ENCODE data around the gene HSD17B11. TPM values are rescaled to one million over a fixed set of nuclear protein-coding genes. Genes with fewer than 3 reads are reported as not detected.

Gene HSD17B11
- total and polyA plus RNA-seq, 11 donors, result 6.6 to 28.0 (median 15.8) TPM

DNA sequence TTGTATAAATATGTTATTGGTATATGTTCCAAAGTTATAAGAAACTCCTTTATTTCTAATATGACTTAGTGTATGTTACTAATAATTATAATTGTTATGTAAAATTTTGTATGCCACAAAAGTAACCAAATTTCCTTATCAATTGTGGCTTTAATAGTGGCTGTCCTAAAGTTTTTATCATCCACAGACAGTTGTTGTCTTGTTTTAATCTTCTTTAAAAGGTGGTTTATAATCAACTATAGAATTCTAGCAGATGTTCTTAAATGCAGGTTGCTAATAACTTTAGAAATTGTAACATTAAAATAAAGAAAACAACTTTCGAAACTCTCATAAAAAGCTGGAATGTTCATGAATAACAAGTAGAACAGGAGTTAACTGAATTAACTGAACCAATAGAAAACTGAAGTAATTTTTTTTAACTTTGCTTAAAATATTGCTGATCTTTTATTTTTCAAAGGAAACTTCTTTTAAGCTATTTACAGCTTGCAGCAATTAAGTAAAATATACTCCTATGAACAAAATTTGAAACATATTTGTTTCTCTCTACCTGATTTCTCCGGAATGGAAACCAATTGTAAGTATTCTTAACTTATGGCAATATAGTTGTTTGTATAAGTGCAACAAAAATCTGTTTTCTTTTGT, 24.3 kb downstream of the HSD17B11 start:
- Histone ChIP-seq H3K27me3 (no peaks in the 10 kb centered on the region), H3K36me3 (peaks cover 0 to 87% (median 64%) of the 10 kb centered on the region in 9 donors), H3K4me1 (peaks cover 0 to 12% (median 2%) of the 10 kb centered on the region in 12 donors), H3K9me3 (no peaks in the 10 kb centered on the region), H3K4me3 (no peak overlapping the region), H3K27ac (no peak overlapping the region)
- intact Hi-C loops (cut with DNase I), result loop anchor here in 1 of 10 donors (10.0 kb wide), 1 partner anchor 478 kb away; no protein-coding TSS in a partner anchor
- TF ChIP-seq POLR2A (IDR thresholded peaks at IDR 0.05), result no peak
- no peak for TF ChIP-seq CTCF (IDR thresholded peaks at IDR 0.05)
- ATAC-seq (no peak), DNase-seq (no peak)
- WGBS, 4 donors, result 48 to 99% (median 84%) methylated on average over 2 of the region's 2 CpGs

- Histone ChIP-seq H3K27ac (no peak overlapping the region), H3K4me3 (no peak overlapping the region), H3K27me3 (no peaks in the 10 kb centered on the region), H3K4me1 (peaks cover 0 to 10% (median 1%) of the 10 kb centered on the region in 12 donors), H3K9me3 (no peaks in the 10 kb centered on the region), H3K36me3 (peaks cover 0 to 90% (median 62%) of the 10 kb centered on the region in 9 donors)
- TF ChIP-seq POLR2A (IDR thresholded peaks at IDR 0.05) (no peak), CTCF (IDR thresholded peaks at IDR 0.05) (no peak)
- intact Hi-C loops (cut with DNase I), result loop anchor here in 1 of 10 donors (10.0 kb wide), 1 partner anchor 479 kb away; no protein-coding TSS in a partner anchor
- ATAC-seq, result no peak
- no peak for DNase-seq
- 58 to 67% (median 61%) methylated on average over 1 of the region's 1 CpG for WGBS, 4 donors
Observed at GRCh38 chr4:87365348-87365747, 25.6 kb downstream of the HSD17B11 start.

GRCh38 chr4:87363552-87363951, 27.4 kb downstream of the HSD17B11 start:
- WGBS, 4 donors, result 96 to 99% (median 98%) methylated on average over 2 of the region's 2 CpGs
- Histone ChIP-seq H3K27ac (no peak overlapping the region), H3K9me3 (no peaks in the 10 kb centered on the region), H3K27me3 (no peaks in the 10 kb centered on the region), H3K4me1 (no peaks in the 10 kb centered on the region), H3K36me3 (peaks cover 0 to 92% (median 67%) of the 10 kb centered on the region in 9 donors), H3K4me3 (no peak overlapping the region)
- no peak for TF ChIP-seq POLR2A (IDR thresholded peaks at IDR 0.05)
- no peak for TF ChIP-seq CTCF (IDR thresholded peaks at IDR 0.05)
- DNase-seq, result no peak
- intact Hi-C loops (cut with DNase I), result loop anchor here in 1 of 10 donors (10.0 kb wide), 1 partner anchor 481 kb away; no protein-coding TSS in a partner anchor
- ATAC-seq, result no peak

- DNase-seq, result no peak
- WGBS, 4 donors, result 78 to 81% (median 80%) methylated on average over 7 of the region's 7 CpGs
- Histone ChIP-seq H3K4me3 (no peak overlapping the region), H3K27ac (no peak overlapping the region), H3K9me3 (no peaks in the 10 kb centered on the region), H3K4me1 (no peaks in the 10 kb centered on the region), H3K27me3 (no peaks in the 10 kb centered on the region), H3K36me3 (peaks cover 0 to 94% (median 73%) of the 10 kb centered on the region in 9 donors)
- intact Hi-C loops (cut with DNase I), result loop anchor here in 1 of 10 donors (10.0 kb wide), 1 partner anchor 484 kb away; no protein-coding TSS in a partner anchor
- TF ChIP-seq POLR2A (IDR thresholded peaks at IDR 0.05), result no peak
- TF ChIP-seq CTCF (IDR thresholded peaks at IDR 0.05), result no peak
- ATAC-seq, result no peak
Observed at GRCh38 chr4:87360338-87360935, 30.6 kb downstream of the HSD17B11 start.
